ENCODE measurements around the gene DHX15. TPM values are rescaled to one million over a fixed set of nuclear protein-coding genes. Genes with fewer than 3 reads are reported as not detected.
A peak's percentile ranks its signal among the peaks of the same experiment; 100 is the strongest.

The DHX15 gene
- total RNA-seq, 1 experiment from 2014 or later = 229 TPM

- no peak for TF ChIP-seq CTCF (conservative IDR thresholded peaks at IDR 0.05; ENCODE audit: low read depth, low read length)
- no peak for TF ChIP-seq EZH2phosphoT487 (IDR thresholded peaks at IDR 0.05; ENCODE audit: borderline replicate concordance, low read length)
- no peak for TF ChIP-seq EZH2 (IDR thresholded peaks at IDR 0.05; ENCODE audit: low read length, unreplicated experiment)
- Histone ChIP-seq H3K27me3 (ENCODE audit: low read length) (no peaks in the 10 kb centered on the region), H2AFZ (ENCODE audit: low read length) (no peak overlapping the region), H3K9ac (ENCODE audit: low read length) (no peak overlapping the region), H3K4me1 (ENCODE audit: insufficient read depth, low read length) (peaks cover 17% of the 10 kb centered on the region), H3K9me3 (ENCODE audit: low read length) (no peaks in the 10 kb centered on the region), H3K9me2 (replicated peaks; ENCODE audit: low read length) (no peaks in the 10 kb centered on the region), H3F3A (ENCODE audit: low read length, unreplicated experiment) (no peaks in the 10 kb centered on the region), H3K79me2 (ENCODE audit: low read length) (no peaks in the 10 kb centered on the region), H3K27ac (ENCODE audit: low read length) (no peak overlapping the region), H3K4me3 (ENCODE audit: low read length) (no peak overlapping the region), H3K4me2 (ENCODE audit: low read length) (no peak overlapping the region), H3K36me3 (ENCODE audit: low read depth, low read length) (no peaks in the 10 kb centered on the region), H4K20me1 (ENCODE audit: low read length) (no peaks in the 10 kb centered on the region)
- no TSS peak for BruUV-seq (replicated peaks)
- intact Hi-C loops (cut with micrococcal nuclease) = no loop called here
- ChIA-PET POLR2A (ENCODE audit: unreplicated experiment) (no interaction called here), CTCF (no interaction called here)
- peak; percentile 51 for DNase-seq
- no peak; the same call in 1 of the 2 replicates for ATAC-seq
These were observed 46.6 kb upstream of the DHX15 start for GRCh38 chr4:24630937-24631336.

GRCh38 chr4:24625091-24625490 is 40.7 kb upstream of the DHX15 start:
- DNase-seq = no peak
- no peak overlapping the region for H3K27ac ChIP-seq (ENCODE audit: low read length)
- no peaks in the 10 kb centered on the region for H3K79me2 ChIP-seq (ENCODE audit: low read length)
- no peak overlapping the region for H3K4me2 ChIP-seq (ENCODE audit: low read length)
- no peaks in the 10 kb centered on the region for H3K9me2 ChIP-seq (replicated peaks; ENCODE audit: low read length)
- no TSS peak for BruUV-seq (replicated peaks)
- H3K4me3 ChIP-seq (ENCODE audit: low read length) = no peak overlapping the region
- intact Hi-C loops (cut with micrococcal nuclease) = no loop called here
- no peak overlapping the region for H2AFZ ChIP-seq (ENCODE audit: low read length)
- H3K27me3 ChIP-seq (ENCODE audit: low read length) = no peaks in the 10 kb centered on the region
- H4K20me1 ChIP-seq (ENCODE audit: low read length) = no peaks in the 10 kb centered on the region
- no peak for ATAC-seq
- no peaks in the 10 kb centered on the region for H3K36me3 ChIP-seq (ENCODE audit: low read depth, low read length)
- POLR2A ChIA-PET (ENCODE audit: unreplicated experiment) = interaction anchor here (0.7 kb wide), 1 partner anchor 107 kb away, joined by 3 read pairs; no protein-coding TSS in a partner anchor
- CTCF ChIA-PET = no interaction called here
- no peaks in the 10 kb centered on the region for H3K9me3 ChIP-seq (ENCODE audit: low read length)
- H3K9ac ChIP-seq (ENCODE audit: low read length) = no peak overlapping the region
- H3K4me1 ChIP-seq (ENCODE audit: insufficient read depth, low read length) = peaks cover 7% of the 10 kb centered on the region; the same call in 1 of the 2 replicates
- H3F3A ChIP-seq (ENCODE audit: low read length, unreplicated experiment) = no peaks in the 10 kb centered on the region
- TF ChIP-seq EZH2 (IDR thresholded peaks at IDR 0.05; ENCODE audit: low read length, unreplicated experiment) (no peak), EZH2phosphoT487 (IDR thresholded peaks at IDR 0.05; ENCODE audit: borderline replicate concordance, low read length) (no peak), CTCF (conservative IDR thresholded peaks at IDR 0.05; ENCODE audit: low read depth, low read length) (no peak)

DNA sequence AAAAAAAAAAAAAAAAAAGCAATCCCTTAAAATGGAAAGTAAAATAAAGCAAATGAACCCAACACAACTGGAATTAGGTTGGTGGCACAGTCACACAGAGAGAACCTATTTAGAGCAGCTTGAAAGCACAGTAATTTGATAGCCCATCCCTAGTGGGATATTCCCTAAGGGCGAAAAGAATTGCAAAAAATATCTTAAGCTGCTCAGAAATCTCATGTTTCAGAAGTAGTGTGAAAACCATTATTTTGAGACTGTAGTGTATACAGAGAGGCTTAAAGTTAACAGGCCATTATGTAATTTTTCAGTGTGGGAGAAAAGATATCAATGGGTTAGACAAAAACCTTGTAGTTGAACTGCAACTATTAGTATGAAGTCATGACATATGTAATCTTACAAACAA is 40.0 kb upstream of the DHX15 start:
- Histone ChIP-seq H3F3A (ENCODE audit: low read length, unreplicated experiment) (no peaks in the 10 kb centered on the region), H3K79me2 (ENCODE audit: low read length) (no peaks in the 10 kb centered on the region), H3K4me3 (ENCODE audit: low read length) (no peak overlapping the region), H3K36me3 (ENCODE audit: low read depth, low read length) (no peaks in the 10 kb centered on the region), H3K9ac (ENCODE audit: low read length) (no peak overlapping the region), H3K4me2 (ENCODE audit: low read length) (no peak overlapping the region), H3K4me1 (ENCODE audit: insufficient read depth, low read length) (peaks cover 7% of the 10 kb centered on the region; the same call in 1 of the 2 replicates), H3K27me3 (ENCODE audit: low read length) (no peaks in the 10 kb centered on the region), H3K9me3 (ENCODE audit: low read length) (no peaks in the 10 kb centered on the region), H4K20me1 (ENCODE audit: low read length) (no peaks in the 10 kb centered on the region), H3K27ac (ENCODE audit: low read length) (no peak overlapping the region), H3K9me2 (replicated peaks; ENCODE audit: low read length) (no peaks in the 10 kb centered on the region), H2AFZ (ENCODE audit: low read length) (no peak overlapping the region)
- BruUV-seq (replicated peaks) = no TSS peak
- no peak for ATAC-seq
- no peak for TF ChIP-seq EZH2phosphoT487 (IDR thresholded peaks at IDR 0.05; ENCODE audit: borderline replicate concordance, low read length)
- no peak for TF ChIP-seq EZH2 (IDR thresholded peaks at IDR 0.05; ENCODE audit: low read length, unreplicated experiment)
- no peak for TF ChIP-seq CTCF (conservative IDR thresholded peaks at IDR 0.05; ENCODE audit: low read depth, low read length)
- CTCF ChIA-PET = no interaction called here
- POLR2A ChIA-PET (ENCODE audit: unreplicated experiment) = interaction anchor here (0.7 kb wide), 1 partner anchor 106 kb away, joined by 3 read pairs; no protein-coding TSS in a partner anchor
- no peak for DNase-seq
- intact Hi-C loops (cut with micrococcal nuclease) = no loop called here

Data from PC-3 (cell line).